ENCODE data around the gene LIG4.

GRCh38 chr13:108227651-108228272 is 12.4 kb upstream of the LIG4 start:
- TF ChIP-seq CTCF (conservative IDR thresholded peaks at IDR 0.05) = peak; percentile 82
- TF ChIP-seq ZFX (IDR thresholded peaks at IDR 0.05) = no peak

Measured in C4-2B (cell line).